Right renal cortex interstitium (tissue), 3 donors: ENCODE data around the gene LRP1B. TPM values are rescaled to one million over a fixed set of nuclear protein-coding genes. Genes with fewer than 3 reads are reported as not detected.

Experiments used
- DNase-seq, 3 donors: peaks; one replicate each; pipeline ENCODE4 v3.0.0-alpha.2; 2013; ENCODE audit warnings: low read depth in 3 of 3, low spot score in 2 of 3
- polyA plus RNA-seq, 3 donors: library from polyadenylated mRNA; unstranded; fragments of 120-200 nt; gene quantifications; one replicate each; pipeline ENCODE4 v1.2.1, GENCODE V29; 2013; ENCODE audit not compliant: insufficient read length in 3 of 3

Gene LRP1B
- polyA plus RNA-seq, 3 donors: 0.85 to 0.90 (median 0.88) TPM

DNA sequence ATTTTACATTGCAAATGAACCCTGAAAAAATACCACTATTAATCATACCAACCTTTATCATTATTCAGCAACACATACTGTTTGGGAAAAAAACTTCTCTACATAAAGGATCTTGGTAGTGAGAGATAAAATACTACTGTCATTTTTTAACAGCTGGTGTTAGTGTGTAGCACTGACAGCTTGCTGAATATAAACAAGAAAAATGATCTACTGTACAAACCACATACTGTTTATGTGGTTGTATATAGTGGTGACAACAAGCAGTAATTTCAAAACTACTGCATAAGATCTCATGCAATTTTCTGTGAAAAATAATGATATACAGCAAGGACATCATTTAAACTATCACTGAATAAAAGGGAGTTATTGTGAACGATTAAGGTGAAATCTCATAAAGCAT, 601.2 kb downstream of the LRP1B start:
- DNase-seq: no peak

DNA sequence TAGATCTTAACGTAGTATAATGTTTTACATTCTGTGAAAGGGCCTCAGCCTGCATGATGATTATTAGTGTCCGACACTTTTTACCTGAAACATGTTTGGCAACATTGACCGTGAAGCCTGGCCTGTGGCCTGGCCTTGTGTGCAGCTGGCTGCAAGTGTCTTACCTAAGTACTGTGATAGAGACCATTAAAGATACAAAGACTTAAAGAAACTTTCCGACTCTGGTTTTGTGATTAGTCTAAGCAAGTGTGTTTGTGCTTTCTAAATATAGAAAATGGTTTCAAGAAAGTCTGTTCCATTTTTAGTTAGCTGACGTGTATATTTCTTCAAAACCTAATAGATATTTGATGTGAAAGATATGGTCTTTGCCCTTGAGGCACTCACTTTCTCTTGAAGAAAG, 601.8 kb downstream of the LRP1B start:
- no peak for DNase-seq

DNA sequence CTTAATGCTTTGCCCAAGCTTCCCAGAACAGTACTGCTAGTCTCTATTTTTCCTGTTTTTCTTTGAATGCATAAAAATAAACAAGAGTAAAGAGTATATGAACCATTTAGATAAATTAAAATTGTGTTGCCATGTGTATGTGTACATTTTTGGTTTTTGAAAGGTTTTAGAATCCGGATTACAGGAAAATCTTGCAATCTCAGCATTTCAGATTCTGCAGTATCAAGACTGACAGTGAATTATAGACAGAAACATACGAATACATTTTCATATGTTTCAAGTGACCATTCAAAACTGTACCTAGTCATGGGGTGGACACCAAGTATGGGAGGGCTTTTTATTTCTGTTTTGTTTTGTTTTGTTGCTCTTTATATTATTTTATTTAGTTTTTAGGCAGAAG, 604.1 kb downstream of the LRP1B start:
- no peak for DNase-seq

DNA sequence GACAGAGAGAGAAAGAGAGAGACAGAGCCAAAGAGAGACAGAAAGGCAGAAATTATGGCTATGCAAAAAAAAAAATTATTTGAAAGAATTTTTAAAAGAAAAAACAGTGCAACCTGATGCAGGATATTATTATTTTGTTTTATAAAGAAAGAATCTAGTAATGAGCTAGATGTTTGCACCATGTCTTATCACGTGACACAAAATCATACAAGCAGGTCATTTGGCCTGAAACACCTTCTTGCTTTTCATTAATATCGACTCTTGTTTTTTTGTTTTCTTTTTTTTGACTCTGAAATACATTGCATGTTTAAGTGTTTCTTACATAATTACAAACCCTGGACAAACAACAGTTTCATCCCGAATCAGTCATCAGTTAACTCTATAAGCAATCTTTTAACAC, 606.0 kb downstream of the LRP1B start:
- DNase-seq: no peak

DNA sequence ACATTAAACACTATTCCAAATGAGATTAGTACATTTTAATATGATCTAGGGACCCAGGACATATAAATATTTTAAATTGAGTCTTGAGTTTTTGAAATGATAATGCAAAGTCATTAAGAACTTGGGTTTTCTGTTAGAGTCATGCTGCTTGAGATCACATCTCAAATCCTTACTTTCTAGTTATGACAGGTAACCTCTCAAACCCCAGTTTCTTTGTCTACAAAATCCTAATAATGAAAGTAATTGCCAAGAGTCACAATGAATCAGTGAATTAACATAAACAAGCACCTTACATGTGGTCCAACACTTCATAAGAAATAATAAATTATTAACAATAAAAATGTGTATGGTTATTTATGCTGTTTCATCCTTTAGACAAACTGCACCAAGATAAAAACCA, 607.6 kb downstream of the LRP1B start:
- DNase-seq: no peak

DNA sequence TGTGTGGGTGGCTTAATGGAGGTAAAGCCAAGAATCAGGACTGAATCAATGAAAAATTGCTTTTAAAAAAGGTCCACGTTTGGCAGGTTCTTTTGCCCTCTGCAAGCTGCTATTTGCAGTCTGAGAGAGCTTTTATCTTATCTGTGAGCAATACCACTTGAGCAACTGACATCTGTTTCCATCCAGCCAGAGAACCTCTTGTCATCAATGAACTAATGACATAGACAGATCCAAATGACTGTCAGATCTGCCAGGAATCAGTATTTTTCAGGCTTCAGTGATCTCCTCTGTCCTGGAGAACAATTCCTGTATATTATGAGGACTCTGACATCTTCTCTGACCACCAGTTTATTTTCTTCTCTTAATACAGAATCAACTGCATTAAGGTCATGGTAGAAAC, 608.1 kb downstream of the LRP1B start:
- DNase-seq: no peak

DNA sequence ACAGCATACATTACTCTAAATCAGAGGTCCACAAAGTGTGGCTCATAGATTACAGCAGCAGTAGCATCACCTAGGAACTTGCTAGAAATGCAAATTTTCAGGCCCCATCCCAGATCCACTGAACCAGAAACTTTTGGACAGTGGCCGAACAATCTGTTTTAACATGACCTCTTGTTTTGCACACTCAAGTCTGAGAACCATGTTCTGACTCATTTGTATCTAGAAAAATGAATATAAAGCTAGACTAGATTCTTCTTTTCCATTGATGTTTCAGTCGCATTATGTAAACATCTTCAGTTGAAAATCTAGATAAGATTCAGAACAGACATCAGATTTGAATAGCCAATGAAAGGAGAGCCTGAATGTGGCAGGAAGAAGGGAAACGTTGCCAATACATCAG, 608.8 kb downstream of the LRP1B start:
- no peak for DNase-seq

DNA sequence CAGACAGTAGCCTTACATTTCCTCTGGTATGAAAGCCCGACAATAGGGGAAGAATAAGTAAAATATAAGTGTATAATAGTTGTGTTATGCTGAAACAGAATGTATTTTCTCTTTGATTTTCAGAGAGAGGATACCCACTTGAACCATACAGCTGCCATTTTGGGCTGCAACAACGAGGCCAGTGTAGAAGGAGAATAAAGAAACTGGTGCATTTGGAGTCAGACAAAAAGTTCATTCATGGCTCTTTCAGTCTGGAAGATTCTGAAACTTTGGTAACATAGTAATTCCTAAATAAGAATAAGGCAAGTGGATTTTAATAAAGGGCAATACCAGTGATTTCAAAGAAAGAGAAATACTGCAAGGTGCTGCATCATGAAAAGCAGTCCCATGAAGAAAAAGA, 610.9 kb downstream of the LRP1B start:
- no peak for DNase-seq

DNA sequence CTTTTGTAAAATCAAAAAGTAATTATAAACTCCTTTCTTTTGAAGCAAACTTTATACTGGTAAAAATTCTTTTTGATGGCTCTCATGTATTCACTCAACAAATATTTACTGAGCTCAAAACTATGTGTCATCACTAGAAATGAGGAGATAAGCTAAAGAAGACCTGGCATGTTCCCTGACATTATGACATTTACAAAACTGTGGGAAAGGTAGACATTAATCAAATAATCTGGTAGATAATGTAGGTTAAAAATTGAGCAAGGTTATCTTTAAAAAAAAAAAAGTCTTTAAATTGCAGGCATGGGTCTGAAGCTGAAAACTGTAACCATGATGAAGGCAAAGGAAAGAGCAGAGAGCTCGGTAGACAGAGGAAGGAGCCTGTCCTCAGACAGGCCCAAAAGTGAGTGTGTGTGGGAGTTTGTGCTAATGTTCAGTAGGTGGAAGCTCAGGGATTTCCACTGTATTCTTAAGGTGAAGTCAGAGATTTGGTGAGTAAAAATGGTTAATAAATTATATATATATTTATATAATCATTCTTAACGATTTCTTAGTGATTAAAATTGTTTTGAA, 612.9 kb downstream of the LRP1B start:
- DNase-seq: no peak

DNA sequence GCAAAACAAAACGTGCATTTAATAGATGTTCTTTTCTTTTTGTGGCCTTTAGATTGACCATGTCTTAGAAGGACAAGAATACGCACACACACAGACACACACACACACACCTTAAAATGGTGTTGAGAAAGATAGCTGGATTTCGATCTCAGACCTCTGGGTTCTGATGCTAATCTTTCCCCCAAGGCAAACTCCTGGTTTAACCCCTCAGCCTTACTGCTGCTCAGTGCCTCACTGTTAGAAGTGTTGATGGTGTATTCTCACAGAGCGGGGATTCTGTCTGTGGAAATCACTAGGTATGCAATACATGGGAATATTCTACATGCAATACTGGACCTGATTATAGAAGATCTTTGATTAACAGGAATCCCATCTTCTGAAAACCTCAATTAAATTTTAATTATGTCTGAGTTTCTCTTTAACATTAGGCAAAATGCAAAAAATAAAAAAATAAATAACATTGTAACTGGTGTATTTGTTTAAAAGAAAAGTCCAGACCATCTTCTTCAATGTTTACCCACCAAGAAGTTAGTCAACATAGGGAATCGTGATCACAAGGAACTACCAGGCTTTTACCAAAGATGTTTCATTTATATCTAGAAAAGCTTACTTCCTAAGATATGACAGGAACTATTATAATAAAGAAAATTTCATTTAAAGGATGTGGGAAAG, 613.5 kb downstream of the LRP1B start:
- no peak for DNase-seq

DNA sequence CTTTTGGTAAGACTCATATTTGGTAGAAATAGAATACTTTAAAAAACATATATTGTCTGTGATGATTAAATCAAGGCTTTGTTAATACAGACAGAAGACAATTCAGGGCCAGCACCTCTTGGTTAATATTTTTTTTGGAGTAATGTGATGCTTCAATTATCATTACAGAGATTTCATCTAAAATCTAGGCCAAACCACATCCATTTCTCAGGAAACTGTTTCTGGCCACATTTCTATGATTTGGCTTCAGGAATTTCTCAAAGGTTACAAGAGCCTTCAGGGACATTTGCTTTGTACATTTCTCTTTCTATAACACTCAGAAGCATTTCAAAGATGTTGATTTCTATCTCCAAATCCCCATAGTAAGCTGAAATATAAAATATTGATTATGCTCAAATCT, 614.9 kb downstream of the LRP1B start:
- DNase-seq: no peak

DNA sequence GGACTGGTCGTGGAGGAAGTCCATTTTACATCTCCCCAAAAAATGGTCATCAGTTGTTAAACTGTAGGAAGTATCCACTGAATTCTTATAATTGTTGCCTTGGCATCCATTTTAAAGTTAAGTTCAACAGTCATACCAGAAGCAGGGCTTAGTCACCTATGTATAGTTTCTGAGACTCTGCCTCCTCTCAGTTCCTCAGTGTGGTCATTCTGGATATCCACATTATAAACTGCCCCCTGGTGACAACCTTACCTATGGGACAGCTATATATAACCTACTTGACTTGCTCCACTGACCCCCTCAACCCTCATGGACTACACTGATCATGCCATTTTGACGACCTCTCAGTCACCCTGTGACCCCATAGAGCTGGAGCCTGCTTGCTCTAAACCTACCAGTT, 617.0 kb downstream of the LRP1B start:
- no peak for DNase-seq

DNA sequence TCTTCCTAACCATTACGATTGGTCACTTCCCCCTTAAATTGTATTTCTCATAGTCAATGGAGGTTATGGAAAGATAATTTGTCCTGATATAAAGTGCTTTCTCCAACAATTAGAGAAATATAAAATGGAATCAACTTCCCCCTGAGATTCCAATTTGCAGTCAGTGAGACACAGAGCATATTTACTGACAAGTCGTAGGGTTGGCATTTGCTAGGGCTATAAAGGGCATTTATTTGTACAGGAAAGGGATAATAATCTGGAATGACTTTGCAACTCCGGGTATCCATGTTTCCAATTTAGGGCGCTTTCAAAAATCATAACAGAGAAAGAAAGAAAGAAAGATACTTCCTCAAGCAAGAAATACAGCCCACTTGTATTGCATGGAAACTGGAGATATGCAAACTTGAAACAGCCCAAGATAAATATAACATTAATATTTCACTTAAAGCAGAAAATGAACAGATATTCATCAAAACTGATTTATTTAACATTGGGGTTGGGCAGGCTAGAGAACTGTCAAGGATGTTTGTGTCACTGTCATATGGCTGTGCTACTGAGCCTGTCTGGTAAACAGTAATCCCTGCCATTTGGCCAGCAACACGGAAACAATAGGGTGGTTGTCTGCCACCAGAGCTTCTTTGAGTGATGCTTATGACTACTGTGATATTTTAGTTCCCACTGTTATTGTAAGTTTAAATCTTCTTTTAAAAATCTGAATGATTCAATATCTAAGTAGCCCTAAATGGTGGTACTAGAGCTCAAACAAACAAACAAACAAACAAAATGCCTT, 621.8 kb downstream of the LRP1B start:
- DNase-seq: no peak

DNA sequence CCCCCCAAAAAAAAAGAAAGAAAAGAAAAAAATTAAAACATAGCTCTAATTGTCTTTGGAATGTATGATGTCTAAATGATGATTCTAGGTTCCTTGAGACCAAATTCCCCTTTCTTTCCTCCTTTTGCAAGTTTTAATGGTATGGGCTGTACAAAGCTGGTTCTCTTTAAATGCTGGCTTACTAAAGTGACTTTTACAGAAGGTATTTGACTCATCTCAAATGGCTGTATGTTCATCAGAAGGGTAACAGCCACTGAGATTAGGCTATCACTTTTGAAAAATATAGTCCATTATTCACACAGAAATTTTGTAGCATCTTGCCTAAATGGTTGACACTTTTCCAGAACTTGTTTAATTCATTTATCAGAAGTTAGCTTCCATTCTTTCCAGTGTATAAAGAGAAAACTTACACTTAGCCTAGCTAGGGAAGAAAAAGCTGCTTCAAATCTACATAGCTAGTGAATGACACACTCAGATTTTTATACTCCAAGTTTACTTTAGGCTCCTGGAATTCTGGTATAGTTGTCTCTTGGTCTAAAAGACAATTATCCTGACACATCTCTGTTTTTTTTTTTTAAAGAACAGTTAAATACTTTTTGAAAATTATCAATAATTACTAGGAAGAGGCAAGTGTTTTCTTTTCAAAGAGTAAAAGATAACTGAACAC, 622.6 kb downstream of the LRP1B start:
- DNase-seq: no peak

DNA sequence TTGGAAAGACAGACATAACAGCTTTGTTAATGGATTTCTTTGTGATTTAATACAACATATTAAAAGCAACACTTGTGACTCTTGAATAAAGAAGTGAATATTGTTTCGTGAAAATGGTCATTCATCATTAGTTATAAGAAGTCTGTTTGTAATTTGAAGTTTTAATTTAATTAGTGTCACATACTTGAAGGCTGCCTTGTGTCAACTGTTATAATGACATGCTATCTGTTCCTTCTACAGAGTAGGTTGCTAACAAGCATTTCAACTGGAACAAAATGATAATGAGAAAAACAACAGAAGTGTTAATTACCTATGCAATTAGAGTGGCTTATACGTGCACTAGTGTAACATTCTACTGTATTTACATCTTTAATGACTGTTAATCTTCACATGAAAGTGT, 624.7 kb downstream of the LRP1B start:
- DNase-seq: no peak

DNA sequence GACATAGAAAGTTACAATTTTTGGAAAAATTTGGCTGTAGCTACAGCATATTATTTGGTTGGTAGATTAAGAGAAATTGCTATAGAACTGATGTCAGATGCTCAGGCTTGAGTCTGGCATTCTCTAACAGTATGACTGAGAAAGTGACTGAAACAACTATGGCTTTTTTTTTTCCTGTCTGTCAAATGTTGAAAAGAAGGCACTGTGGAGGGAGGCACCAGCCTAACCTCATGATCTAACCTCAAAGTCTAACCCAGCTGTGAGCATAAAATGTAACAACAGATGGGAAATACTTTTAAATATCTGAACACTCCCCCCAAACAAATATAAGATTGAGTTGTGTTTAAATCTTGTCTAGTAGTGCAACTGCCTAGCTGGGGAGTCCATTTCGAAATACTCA, 629.1 kb downstream of the LRP1B start:
- DNase-seq: no peak

DNA sequence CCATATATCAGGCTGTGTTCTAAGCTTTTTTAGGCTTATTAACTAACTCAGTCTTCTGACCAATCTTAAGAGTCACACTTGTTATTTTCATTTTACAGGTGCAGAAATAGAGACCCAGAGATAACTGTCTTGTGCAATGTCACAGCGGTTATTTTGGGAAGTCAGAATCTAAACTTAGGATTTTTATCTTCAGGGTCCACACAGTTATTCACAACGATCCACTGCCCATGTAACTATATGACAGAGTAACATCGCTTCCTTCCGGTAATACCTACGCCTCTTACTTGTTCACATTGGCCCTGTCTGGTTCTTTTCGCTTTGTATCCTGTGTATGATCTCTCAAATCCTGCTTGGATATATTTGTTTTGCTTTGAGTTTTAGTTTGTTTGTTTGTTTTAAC, 631.7 kb downstream of the LRP1B start:
- DNase-seq: no peak

DNA sequence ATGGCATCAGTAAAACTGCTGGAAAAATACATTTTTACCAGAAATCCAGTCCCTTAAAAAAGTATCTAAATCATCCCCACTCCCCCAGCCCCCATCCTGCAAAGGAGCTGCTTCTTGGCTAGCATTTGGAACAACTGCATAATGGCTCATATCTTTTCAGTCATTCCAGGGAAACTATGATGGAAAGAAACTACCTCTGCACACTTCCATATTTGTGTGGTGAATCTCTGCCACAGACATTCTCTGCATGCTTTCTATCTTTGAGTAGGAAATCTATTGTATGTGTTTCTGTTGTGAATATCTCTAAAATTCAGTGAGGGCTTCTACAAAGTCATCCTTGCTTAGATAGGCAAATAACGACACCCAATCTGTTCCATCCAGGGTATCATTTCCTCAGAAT, 632.3 kb downstream of the LRP1B start:
- no peak for DNase-seq

DNA sequence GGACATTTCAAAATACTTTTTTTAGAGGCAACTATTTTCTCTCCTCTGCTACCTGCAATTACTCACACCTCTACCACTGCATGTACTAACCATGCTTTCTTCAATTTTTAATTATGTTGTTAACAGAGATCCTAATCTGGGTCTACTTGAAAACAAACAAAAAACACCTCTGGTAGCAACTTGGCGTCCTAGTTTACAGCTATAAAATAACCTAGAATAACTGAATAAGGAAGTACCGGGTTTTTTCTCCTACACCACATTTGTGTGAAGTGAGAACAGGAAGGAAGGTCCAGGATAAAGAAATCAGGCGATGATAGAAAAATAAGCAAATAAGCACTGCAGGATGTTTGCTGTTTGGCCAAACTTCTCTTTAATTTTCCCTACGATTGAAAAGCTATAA, 633.5 kb downstream of the LRP1B start:
- DNase-seq: no peak

DNA sequence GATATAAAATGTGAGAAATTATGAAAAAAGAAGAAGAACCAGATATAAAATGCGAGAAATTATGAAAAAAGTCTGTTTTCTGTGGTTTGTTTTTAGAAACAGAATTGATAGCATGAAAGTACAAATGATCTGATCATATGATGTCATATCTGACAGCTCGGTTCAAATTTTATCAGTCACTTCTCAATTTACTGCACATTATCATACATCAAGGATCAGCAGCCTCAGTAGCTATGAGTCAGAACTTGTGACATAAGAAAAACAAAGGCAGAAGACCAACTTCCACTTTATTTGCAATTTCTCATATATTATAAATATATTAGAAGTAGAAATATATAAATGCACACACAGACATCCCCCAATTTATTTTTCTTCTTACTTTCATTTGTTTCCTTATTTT, 634.0 kb downstream of the LRP1B start:
- no peak for DNase-seq

DNA sequence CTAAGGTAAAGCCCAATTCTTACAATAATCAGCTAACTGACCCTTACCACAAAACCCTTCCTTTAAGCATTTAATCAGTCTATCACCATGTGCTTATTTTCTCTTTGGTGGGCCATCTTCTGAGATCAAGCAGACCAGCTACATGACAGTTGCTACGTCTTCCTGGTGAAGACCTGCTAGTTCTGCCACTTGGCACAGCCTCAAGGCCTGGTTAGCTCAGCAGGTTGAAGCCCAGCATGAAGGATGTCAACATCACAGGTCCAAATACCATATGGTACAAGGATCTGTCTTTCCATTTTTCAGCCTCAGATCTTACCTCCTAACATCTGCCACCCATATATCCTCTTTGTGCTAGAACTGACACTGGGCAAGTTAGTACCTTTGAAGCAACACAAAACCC, 636.9 kb downstream of the LRP1B start:
- no peak for DNase-seq

DNA sequence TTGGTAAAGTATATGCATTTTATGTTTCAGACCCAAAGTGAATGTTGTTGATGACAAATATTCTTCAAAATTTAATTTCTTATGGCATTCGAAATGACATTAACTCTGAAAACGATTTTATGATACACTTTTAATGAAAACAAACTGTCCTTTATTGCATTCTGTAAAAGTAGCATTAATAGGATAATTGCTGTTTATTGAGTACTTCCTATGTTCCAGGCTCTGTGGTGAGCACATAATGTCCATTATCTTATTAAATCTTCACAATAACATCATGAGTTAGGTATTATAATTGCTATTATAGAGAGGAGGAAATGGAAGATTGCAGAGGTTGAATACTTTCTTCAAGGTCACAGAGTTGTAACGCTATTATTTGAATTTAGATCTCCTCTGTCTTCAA, 638.0 kb downstream of the LRP1B start:
- DNase-seq: no peak
